ENCODE results near the gene JOSD2.

Gene JOSD2

GRCh38 chr19:50510121-50510670 is 795 bp downstream of the JOSD2 start:
- no peak overlapping the region for H2BK120ac ChIP-seq (ENCODE audit: low read depth, low read length)
- WGBS (ENCODE audit: extremely low coverage, insufficient coverage, low lambda C conversion rate): no CpG with 5 or more reads among the region's 26 CpGs
- H3K79me2 ChIP-seq (ENCODE audit: control insufficient read depth, insufficient read depth, low read length): no peaks in the 10 kb centered on the region
- no peak overlapping the region for H2BK5ac ChIP-seq (ENCODE audit: low read length)
- no peak overlapping the region for H3K4ac ChIP-seq (ENCODE audit: low read depth, low read length)
- H3K23ac ChIP-seq (ENCODE audit: low read length): no peak overlapping the region
- no peak overlapping the region for H4K8ac ChIP-seq (ENCODE audit: low read depth, low read length)
- no peak overlapping the region for H3K4me3 ChIP-seq (ENCODE audit: low read length)
- no peak for DNase-seq
- no peak overlapping the region for H3K56ac ChIP-seq (ENCODE audit: low read length)
- H3K36me3 ChIP-seq (ENCODE audit: control insufficient read depth, insufficient read depth, low read length): no peaks in the 10 kb centered on the region
- no peaks in the 10 kb centered on the region for H3K4me1 ChIP-seq (ENCODE audit: control insufficient read depth, low read depth, low read length)
- no peak overlapping the region for H2AK5ac ChIP-seq (ENCODE audit: low read length)
- no peak overlapping the region for H2BK15ac ChIP-seq (replicated peaks; ENCODE audit: low read depth)
- H3K18ac ChIP-seq (ENCODE audit: low read length): no peak overlapping the region
- no peak overlapping the region for H3K27ac ChIP-seq (ENCODE audit: low read depth, low read length)
- H3K79me1 ChIP-seq (ENCODE audit: low read length): no peaks in the 10 kb centered on the region
- H3K27me3 ChIP-seq (ENCODE audit: insufficient read depth, low read length, poor library complexity): no peaks in the 10 kb centered on the region
- H3K9ac ChIP-seq (ENCODE audit: low read length): no peak overlapping the region
- peak overlapping the region; percentile 62 for H3K4me2 ChIP-seq (ENCODE audit: low read length)
- H4K5ac ChIP-seq (ENCODE audit: low read length): no peak overlapping the region

GRCh38 chr19:50509366-50509765 is 1.6 kb downstream of the JOSD2 start:
- H2BK120ac ChIP-seq (ENCODE audit: low read depth, low read length): no peak overlapping the region
- H3K79me2 ChIP-seq (ENCODE audit: control insufficient read depth, insufficient read depth, low read length): no peaks in the 10 kb centered on the region
- H3K79me1 ChIP-seq (ENCODE audit: low read length): no peaks in the 10 kb centered on the region
- no CpG with 5 or more reads among the region's 11 CpGs for WGBS (ENCODE audit: extremely low coverage, insufficient coverage, low lambda C conversion rate)
- H3K4ac ChIP-seq (ENCODE audit: low read depth, low read length): no peak overlapping the region
- H2BK15ac ChIP-seq (replicated peaks; ENCODE audit: low read depth): no peak overlapping the region
- DNase-seq: no peak
- H3K36me3 ChIP-seq (ENCODE audit: control insufficient read depth, insufficient read depth, low read length): no peaks in the 10 kb centered on the region
- H3K56ac ChIP-seq (ENCODE audit: low read length): no peak overlapping the region
- no peak overlapping the region for H4K5ac ChIP-seq (ENCODE audit: low read length)
- no peaks in the 10 kb centered on the region for H3K4me1 ChIP-seq (ENCODE audit: control insufficient read depth, low read depth, low read length)
- H2AK5ac ChIP-seq (ENCODE audit: low read length): no peak overlapping the region
- no peak overlapping the region for H3K27ac ChIP-seq (ENCODE audit: low read depth, low read length)
- H3K18ac ChIP-seq (ENCODE audit: low read length): no peak overlapping the region
- no peak overlapping the region for H3K9ac ChIP-seq (ENCODE audit: low read length)
- H3K23ac ChIP-seq (ENCODE audit: low read length): no peak overlapping the region
- H3K4me3 ChIP-seq (ENCODE audit: low read length): no peak overlapping the region
- H4K8ac ChIP-seq (ENCODE audit: low read depth, low read length): no peak overlapping the region
- H2BK5ac ChIP-seq (ENCODE audit: low read length): no peak overlapping the region
- no peak overlapping the region for H3K4me2 ChIP-seq (ENCODE audit: low read length)
- H3K27me3 ChIP-seq (ENCODE audit: insufficient read depth, low read length, poor library complexity): no peaks in the 10 kb centered on the region

- H3K56ac ChIP-seq (ENCODE audit: low read length): no peak overlapping the region
- DNase-seq: no peak
- no peak overlapping the region for H2AK5ac ChIP-seq (ENCODE audit: low read length)
- no peaks in the 10 kb centered on the region for H3K79me1 ChIP-seq (ENCODE audit: low read length)
- no peak overlapping the region for H3K4me3 ChIP-seq (ENCODE audit: low read length)
- no peak overlapping the region for H3K23ac ChIP-seq (ENCODE audit: low read length)
- H3K9ac ChIP-seq (ENCODE audit: low read length): no peak overlapping the region
- no peaks in the 10 kb centered on the region for H3K27me3 ChIP-seq (ENCODE audit: insufficient read depth, low read length, poor library complexity)
- no peak overlapping the region for H4K8ac ChIP-seq (ENCODE audit: low read depth, low read length)
- no peak overlapping the region for H3K27ac ChIP-seq (ENCODE audit: low read depth, low read length)
- WGBS (ENCODE audit: extremely low coverage, insufficient coverage, low lambda C conversion rate): no CpG with 5 or more reads among the region's 3 CpGs
- no peak overlapping the region for H3K4me2 ChIP-seq (ENCODE audit: low read length)
- no peaks in the 10 kb centered on the region for H3K4me1 ChIP-seq (ENCODE audit: control insufficient read depth, low read depth, low read length)
- no peak overlapping the region for H2BK15ac ChIP-seq (replicated peaks; ENCODE audit: low read depth)
- H3K4ac ChIP-seq (ENCODE audit: low read depth, low read length): no peak overlapping the region
- no peaks in the 10 kb centered on the region for H3K36me3 ChIP-seq (ENCODE audit: control insufficient read depth, insufficient read depth, low read length)
- no peak overlapping the region for H2BK5ac ChIP-seq (ENCODE audit: low read length)
- no peak overlapping the region for H4K5ac ChIP-seq (ENCODE audit: low read length)
- no peak overlapping the region for H2BK120ac ChIP-seq (ENCODE audit: low read depth, low read length)
- H3K18ac ChIP-seq (ENCODE audit: low read length): no peak overlapping the region
- no peaks in the 10 kb centered on the region for H3K79me2 ChIP-seq (ENCODE audit: control insufficient read depth, insufficient read depth, low read length)
These were observed 2.2 kb downstream of the JOSD2 start for GRCh38 chr19:50508843-50509190.

- H3K79me2 ChIP-seq (ENCODE audit: control insufficient read depth, insufficient read depth, low read length): no peaks in the 10 kb centered on the region
- no peak overlapping the region for H3K56ac ChIP-seq (ENCODE audit: low read length)
- no peak overlapping the region for H4K5ac ChIP-seq (ENCODE audit: low read length)
- no peak overlapping the region for H3K4ac ChIP-seq (ENCODE audit: low read depth, low read length)
- no peaks in the 10 kb centered on the region for H3K36me3 ChIP-seq (ENCODE audit: control insufficient read depth, insufficient read depth, low read length)
- H3K9ac ChIP-seq (ENCODE audit: low read length): no peak overlapping the region
- H2BK5ac ChIP-seq (ENCODE audit: low read length): no peak overlapping the region
- no peak overlapping the region for H3K4me3 ChIP-seq (ENCODE audit: low read length)
- H3K4me1 ChIP-seq (ENCODE audit: control insufficient read depth, low read depth, low read length): no peaks in the 10 kb centered on the region
- H3K4me2 ChIP-seq (ENCODE audit: low read length): no peak overlapping the region
- no CpG with 5 or more reads among the region's 8 CpGs for WGBS (ENCODE audit: extremely low coverage, insufficient coverage, low lambda C conversion rate)
- H2BK15ac ChIP-seq (replicated peaks; ENCODE audit: low read depth): no peak overlapping the region
- no peak overlapping the region for H4K8ac ChIP-seq (ENCODE audit: low read depth, low read length)
- H2BK120ac ChIP-seq (ENCODE audit: low read depth, low read length): no peak overlapping the region
- H3K79me1 ChIP-seq (ENCODE audit: low read length): no peaks in the 10 kb centered on the region
- H3K23ac ChIP-seq (ENCODE audit: low read length): no peak overlapping the region
- H3K18ac ChIP-seq (ENCODE audit: low read length): no peak overlapping the region
- H3K27me3 ChIP-seq (ENCODE audit: insufficient read depth, low read length, poor library complexity): no peaks in the 10 kb centered on the region
- H2AK5ac ChIP-seq (ENCODE audit: low read length): no peak overlapping the region
- no peak for DNase-seq
- H3K27ac ChIP-seq (ENCODE audit: low read depth, low read length): no peak overlapping the region
These were observed 3.6 kb downstream of the JOSD2 start for GRCh38 chr19:50507376-50507775.

GRCh38 chr19:50506700-50507099 is 4.3 kb downstream of the JOSD2 start:
- no peak overlapping the region for H3K4me2 ChIP-seq (ENCODE audit: low read length)
- no peaks in the 10 kb centered on the region for H3K4me1 ChIP-seq (ENCODE audit: control insufficient read depth, low read depth, low read length)
- no peak overlapping the region for H2BK120ac ChIP-seq (ENCODE audit: low read depth, low read length)
- WGBS (ENCODE audit: extremely low coverage, insufficient coverage, low lambda C conversion rate): no CpG with 5 or more reads among the region's 10 CpGs
- no peak overlapping the region for H2BK5ac ChIP-seq (ENCODE audit: low read length)
- no peak overlapping the region for H2AK5ac ChIP-seq (ENCODE audit: low read length)
- no peak overlapping the region for H3K56ac ChIP-seq (ENCODE audit: low read length)
- no peaks in the 10 kb centered on the region for H3K36me3 ChIP-seq (ENCODE audit: control insufficient read depth, insufficient read depth, low read length)
- H3K4me3 ChIP-seq (ENCODE audit: low read length): no peak overlapping the region
- no peak overlapping the region for H3K18ac ChIP-seq (ENCODE audit: low read length)
- no peaks in the 10 kb centered on the region for H3K79me1 ChIP-seq (ENCODE audit: low read length)
- no peak overlapping the region for H2BK15ac ChIP-seq (replicated peaks; ENCODE audit: low read depth)
- H3K4ac ChIP-seq (ENCODE audit: low read depth, low read length): no peak overlapping the region
- H3K79me2 ChIP-seq (ENCODE audit: control insufficient read depth, insufficient read depth, low read length): no peaks in the 10 kb centered on the region
- H4K5ac ChIP-seq (ENCODE audit: low read length): no peak overlapping the region
- H3K9ac ChIP-seq (ENCODE audit: low read length): no peak overlapping the region
- H3K23ac ChIP-seq (ENCODE audit: low read length): no peak overlapping the region
- no peaks in the 10 kb centered on the region for H3K27me3 ChIP-seq (ENCODE audit: insufficient read depth, low read length, poor library complexity)
- H4K8ac ChIP-seq (ENCODE audit: low read depth, low read length): no peak overlapping the region
- DNase-seq: no peak
- no peak overlapping the region for H3K27ac ChIP-seq (ENCODE audit: low read depth, low read length)

- no peak for DNase-seq
- Histone ChIP-seq H3K4ac (ENCODE audit: low read depth, low read length) (no peak overlapping the region), H3K9ac (ENCODE audit: low read length) (no peak overlapping the region), H3K4me2 (ENCODE audit: low read length) (no peak overlapping the region), H2BK120ac (ENCODE audit: low read depth, low read length) (no peak overlapping the region), H2BK5ac (ENCODE audit: low read length) (no peak overlapping the region), H3K27me3 (ENCODE audit: insufficient read depth, low read length, poor library complexity) (no peaks in the 10 kb centered on the region), H2AK5ac (ENCODE audit: low read length) (no peak overlapping the region), H4K5ac (ENCODE audit: low read length) (no peak overlapping the region), H3K4me1 (ENCODE audit: control insufficient read depth, low read depth, low read length) (no peaks in the 10 kb centered on the region), H3K79me2 (ENCODE audit: control insufficient read depth, insufficient read depth, low read length) (no peaks in the 10 kb centered on the region), H3K23ac (ENCODE audit: low read length) (no peak overlapping the region), H3K56ac (ENCODE audit: low read length) (no peak overlapping the region), H3K79me1 (ENCODE audit: low read length) (no peaks in the 10 kb centered on the region), H3K36me3 (ENCODE audit: control insufficient read depth, insufficient read depth, low read length) (no peaks in the 10 kb centered on the region), H3K27ac (ENCODE audit: low read depth, low read length) (no peak overlapping the region), H2BK15ac (replicated peaks; ENCODE audit: low read depth) (no peak overlapping the region), H3K18ac (ENCODE audit: low read length) (no peak overlapping the region), H4K8ac (ENCODE audit: low read depth, low read length) (no peak overlapping the region), H3K4me3 (ENCODE audit: low read length) (no peak overlapping the region)
- WGBS (ENCODE audit: extremely low coverage, insufficient coverage, low lambda C conversion rate): no CpG with 5 or more reads among the region's 30 CpGs
These were observed 5.0 kb downstream of the JOSD2 start for GRCh38 chr19:50505856-50506611.

Data from mesendoderm (in vitro differentiated cells).